SK-N-SH (cell line): ENCODE measurements around the gene TYW1B. TPM values are rescaled to one million over a fixed set of nuclear protein-coding genes. Genes with fewer than 3 reads are reported as not detected.

Source experiments
- CTCF ChIA-PET: fragments of 300-600, 350-600 bp; formaldehyde crosslinking; extraction: SDS; loops from one replicate; lab custom pipeline; 2021; lab: Yijun Ruan, JAX
- POLR2A ChIA-PET: fragments of 350-600 bp; sonication (Branson Sonifier 250); formaldehyde crosslinking; extraction: SDS; loops from one replicate; lab custom pipeline; 2020; ENCODE audit warnings: antibody characterized with exemption, inconsistent platforms; lab: Yijun Ruan, JAX
- DNase-seq: peaks from one replicate; pipeline ENCODE4 v3.0.0; 2012
- H2AFZ ChIP-seq: fragments of 200-600 bp; sonication (generic); 2 replicates; pipeline ENCODE4 v1.8.1; 2016; ENCODE audit warnings: antibody characterized with exemption, mild to moderate bottlenecking, low read depth
- H3F3A ChIP-seq: fragments of 200-600 bp; sonication (generic); replicated peaks from 2 replicates; pipeline ENCODE3; 2016; ENCODE audit warnings: antibody characterized with exemption, mild to moderate bottlenecking; ENCODE audit not compliant: insufficient read depth
- H3K27ac ChIP-seq, 2 experiments: fragments of 200-500 bp in 1 of 2; fragments of 200-600 bp in 1 of 2; sonication (Bioruptor generic) in 1 of 2; sonication (generic), shearing (Covaris generic) in 1 of 2; 2 replicates each; pipeline versions ENCODE4 v1.5.1 to v1.6.1; 2014 to 2016; ENCODE audit warnings: low read depth in 2 of 2, inconsistent platforms in 1 of 2, low read length in 1 of 2, mild to moderate bottlenecking in 1 of 2, mixed read lengths in 1 of 2
- H3K27me3 ChIP-seq: fragments of 200-600 bp; sonication (generic), shearing (Covaris generic); 2 replicates; pipeline ENCODE4 v1.6.1; 2016; ENCODE audit warnings: mixed run types; ENCODE audit not compliant: insufficient read depth
- H3K36me3 ChIP-seq, 2 experiments: fragments of 200-500 bp in 1 of 2; fragments of 200-600 bp in 1 of 2; sonication (Bioruptor generic) in 1 of 2; sonication (generic) in 1 of 2; replicated peaks in 1 of 2; 2 replicates each; pipeline versions ENCODE3 to v1.5.1; 2014 to 2016; ENCODE audit warnings: low read length in 1 of 2, mild to moderate bottlenecking in 1 of 2; ENCODE audit not compliant: insufficient read depth in 2 of 2, control insufficient read depth in 1 of 2
- H3K4me1 ChIP-seq, 2 experiments: fragments of 200-500 bp in 1 of 2; fragments of 200-600 bp in 1 of 2; sonication (Bioruptor generic) in 1 of 2; sonication (generic), shearing (Covaris generic) in 1 of 2; 2 replicates each; pipeline versions ENCODE4 v1.5.1 to v1.6.1; 2014 to 2016; ENCODE audit warnings: low read depth in 1 of 2, low read length in 1 of 2, mixed run types in 1 of 2; ENCODE audit not compliant: insufficient read depth in 2 of 2, control insufficient read depth in 1 of 2
- H3K4me2 ChIP-seq: fragments of 200-600 bp; sonication (generic), shearing (Covaris generic); 2 replicates; pipeline ENCODE4 v1.6.1; 2017; ENCODE audit warnings: mixed run types
- H3K4me3 ChIP-seq, 2 experiments: fragments of 200-500 bp in 1 of 2; fragments of 200-600 bp in 1 of 2; sonication (Bioruptor generic) in 1 of 2; sonication (generic), shearing (Covaris generic) in 1 of 2; 2 replicates each; pipeline versions ENCODE4 v1.5.1 to v1.8.1; 2014 to 2016; ENCODE audit warnings: low read depth in 2 of 2, inconsistent platforms in 1 of 2, low read length in 1 of 2, mild to moderate bottlenecking in 1 of 2, mixed read lengths in 1 of 2, moderate library complexity in 1 of 2
- H3K79me2 ChIP-seq: fragments of 200-600 bp; sonication (generic); 2 replicates; pipeline ENCODE4 v1.8.1; 2017; ENCODE audit warnings: mild to moderate bottlenecking; ENCODE audit not compliant: insufficient read depth
- H3K9ac ChIP-seq: fragments of 200-600 bp; sonication (generic); 2 replicates; pipeline ENCODE4 v1.6.1; 2017; ENCODE audit warnings: mixed run types
- H3K9me2 ChIP-seq: fragments of 200-600 bp; sonication (generic); 2 replicates; pipeline ENCODE4 v1.6.1; 2017; ENCODE audit warnings: mixed run types
- H3K9me3 ChIP-seq: fragments of 200-600 bp; sonication (generic); 2 replicates; pipeline ENCODE4 v1.6.1; 2017; ENCODE audit warnings: mixed run types, mild to moderate bottlenecking, moderate library complexity
- H4K20me1 ChIP-seq: fragments of 200-600 bp; sonication (generic); 2 replicates; pipeline ENCODE4 v1.6.1; 2017; ENCODE audit warnings: mild to moderate bottlenecking, mixed run types; ENCODE audit not compliant: insufficient read depth
- CHD2 ChIP-seq: fragments of 150-350 bp; IDR thresholded peaks from 2 replicates; pipeline ENCODE4 v1.6.1; 2018; ENCODE audit warnings: low read length; ENCODE audit not compliant: partially characterized antibody
- CTCF ChIP-seq: fragments of 200-600 bp; sonication (generic); IDR thresholded peaks from 2 replicates; pipeline ENCODE4 v1.6.1; 2017; ENCODE audit warnings: antibody characterized with exemption, mild to moderate bottlenecking, moderate library complexity
- ELF1 ChIP-seq: IDR thresholded peaks from 2 replicates; pipeline ENCODE4 v1.4.0; 2012
- EP300 ChIP-seq, 2 experiments: IDR thresholded peaks; 2 replicates each; pipeline versions ENCODE4 v1.4.0 to v1.6.1; 2012; ENCODE audit warnings: borderline replicate concordance in 1 of 2, low read depth in 1 of 2, low read length in 1 of 2
- EZH2phosphoT487 ChIP-seq: fragments of 200-600 bp; sonication (generic); IDR thresholded peaks from 2 replicates; pipeline ENCODE4 v1.6.1; 2017; ENCODE audit warnings: low read depth, mixed run types, mild to moderate bottlenecking, antibody characterized with exemption, moderate library complexity, borderline replicate concordance
- FOSL2 ChIP-seq: IDR thresholded peaks from 2 replicates; pipeline ENCODE4 v1.4.0; 2012; ENCODE audit warnings: low read depth, mild to moderate bottlenecking, moderate library complexity, borderline replicate concordance
- FOXJ3 ChIP-seq: sonication (generic); formaldehyde crosslinking; IDR thresholded peaks from 2 replicates; pipeline ENCODE4 v1.5.1; 2020; ENCODE audit warnings: mild to moderate bottlenecking, missing genetic modification reagents
- FOXM1 ChIP-seq: IDR thresholded peaks from 2 replicates; pipeline ENCODE4 v1.4.0; 2012; ENCODE audit warnings: low read depth, mild to moderate bottlenecking
- JUND ChIP-seq: IDR thresholded peaks from 2 replicates; pipeline ENCODE4 v1.4.0; 2012
- MXI1 ChIP-seq: IDR thresholded peaks from 2 replicates; pipeline ENCODE4 v1.6.1; 2012; ENCODE audit warnings: mild to moderate bottlenecking, low read depth, low read length, improper control_type of control experiment
- NFIC ChIP-seq: IDR thresholded peaks from 2 replicates; pipeline ENCODE4 v1.4.0; 2012; ENCODE audit warnings: borderline replicate concordance
- NRF1 ChIP-seq: IDR thresholded peaks from 2 replicates; pipeline ENCODE4 v1.6.1; 2012; ENCODE audit warnings: low read depth, mild to moderate bottlenecking, low read length
- POLR2AphosphoS5 ChIP-seq: IDR thresholded peaks from 2 replicates; pipeline ENCODE4 v1.6.1; 2012; ENCODE audit warnings: low read depth, low read length
- RAD21 ChIP-seq: IDR thresholded peaks from 2 replicates; pipeline ENCODE4 v1.6.1; 2012; ENCODE audit warnings: mild to moderate bottlenecking, low read length
- REST ChIP-seq: IDR thresholded peaks from 2 replicates; pipeline ENCODE4 v1.6.1; 2012; ENCODE audit warnings: mild to moderate bottlenecking, low read depth, low read length, moderate library complexity
- RFX5 ChIP-seq: IDR thresholded peaks from 2 replicates; pipeline ENCODE4 v1.6.1; 2012; ENCODE audit warnings: mild to moderate bottlenecking, improper control_type of control experiment, low read length
- RXRA ChIP-seq: IDR thresholded peaks from 2 replicates; pipeline ENCODE4 v1.4.0; 2012; ENCODE audit warnings: low read depth, mild to moderate bottlenecking, borderline replicate concordance
- SIN3A ChIP-seq: IDR thresholded peaks from 2 replicates; pipeline ENCODE4 v1.6.1; 2012; ENCODE audit warnings: low read depth, mild to moderate bottlenecking, low read length, moderate library complexity, borderline replicate concordance
- TAF1 ChIP-seq: IDR thresholded peaks from 2 replicates; pipeline ENCODE4 v1.6.1; 2012; ENCODE audit warnings: low read depth, mild to moderate bottlenecking, low read length, moderate library complexity, borderline replicate concordance
- TCF12 ChIP-seq: IDR thresholded peaks from 2 replicates; pipeline ENCODE4 v1.4.0; 2012
- TEAD4 ChIP-seq: IDR thresholded peaks from 2 replicates; pipeline ENCODE4 v1.4.0; 2012; ENCODE audit warnings: mild to moderate bottlenecking, borderline replicate concordance; ENCODE audit not compliant: insufficient read depth
- USF1 ChIP-seq: IDR thresholded peaks from 2 replicates; pipeline ENCODE4 v1.4.0; 2012; ENCODE audit warnings: low read depth, borderline replicate concordance
- USF2 ChIP-seq: fragments of 150-350 bp; IDR thresholded peaks from 2 replicates; pipeline ENCODE4 v1.6.1; 2017; ENCODE audit warnings: antibody characterized with exemption, low read length, low read depth, borderline replicate concordance
- YY1 ChIP-seq: IDR thresholded peaks from 2 replicates; pipeline ENCODE4 v1.4.0; 2012; ENCODE audit warnings: low read depth, mild to moderate bottlenecking
- ZBTB33 ChIP-seq: IDR thresholded peaks from 2 replicates; pipeline ENCODE4 v1.4.0; 2012; ENCODE audit warnings: low read depth, borderline replicate concordance
- WGBS: methylation state at CpG from one replicate; pipeline ENCODE4 v1.1.6; 2017; ENCODE audit warnings: low lambda C conversion rate; 5-methylcytosine and 5-hydroxymethylcytosine counted together
- polyA plus RNA-seq, 3 experiments: library from polyadenylated mRNA; depleted of rRNA; stranded (reverse); fragments of >200 nt; gene quantifications; 2 replicates each; pipeline ENCODE4 v1.2.3, GENCODE V29; 2012

TYW1B gene
- polyA plus RNA-seq, 1 of the 3 experiments (the other 2 are of a cell fraction) = 1.4 TPM

- Histone ChIP-seq H3K4me1 (peaks cover 3 to 6% of the 10 kb centered on the region in 2 experiments; a peak in 2 of 4 replicates), H3K4me3 (no peak overlapping the region), H4K20me1 (no peaks in the 10 kb centered on the region), H2AFZ (peak overlapping the region; percentile 50; the same call in 1 of the 2 replicates), H3K27me3 (no peaks in the 10 kb centered on the region), H3K9me2 (no peaks in the 10 kb centered on the region), H3K9ac (peak overlapping the region; percentile 22; the same call in 1 of the 2 replicates), H3K27ac (peak overlapping the region; percentile 66 to 74; a peak in 3 of 4 replicates), H3K4me2 (peak overlapping the region; percentile 22; the same call in 1 of the 2 replicates), H3F3A (peaks cover 22% of the 10 kb centered on the region), H3K79me2 (no peaks in the 10 kb centered on the region), H3K9me3 (no peaks in the 10 kb centered on the region), H3K36me3 (peaks cover 0 to 9% of the 10 kb centered on the region in 2 experiments)
- CTCF ChIA-PET = no interaction called here
- 22% methylated on average over 8 of the region's 8 CpGs for WGBS
- POLR2A ChIA-PET = no interaction called here
- no peak for DNase-seq
- TF ChIP-seq FOSL2 (peak; percentile 70), FOXM1 (no peak), CTCF (no peak), POLR2AphosphoS5 (no peak), CHD2 (no peak), RAD21 (no peak), EZH2phosphoT487 (no peak), USF1 (no peak), ZBTB33 (0 out of 2 replicates have a peak, but pooled peaks have one; percentile 18), TCF12 (peak; percentile 76), ELF1 (no peak; the same call in 1 of the 2 replicates), MXI1 (no peak), TAF1 (no peak), RXRA (no peak), YY1 (peak; percentile 54; the same call in 1 of the 2 replicates), TEAD4 (peak; percentile 78; the same call in 1 of the 2 replicates), JUND (peak; percentile 84), RFX5 (no peak), REST (no peak), FOXJ3 (CRISPR knock-in tag) (no peak), EP300 (IDR thresholded peaks at IDR 0.05; ENCODE audit: borderline replicate concordance in 1 of 2, low read depth in 1 of 2, low read length in 1 of 2) (peak in 1 of 2 experiments; percentile 69; a peak in 1 of 4 replicates), NRF1 (no peak), SIN3A (no peak), USF2 (no peak), NFIC (peak; percentile 39; the same call in 1 of the 2 replicates)
Observed at GRCh38 chr7:72709909-72710308, 118.1 kb downstream of the TYW1B start.
